Measurements from ENCODE around the gene CDH23. TPM values are rescaled to one million over a fixed set of nuclear protein-coding genes. Genes with fewer than 3 reads are reported as not detected.

The CDH23 gene
- total and polyA plus RNA-seq, 9 of the 15 experiments (the other 6 are each of a cell fraction or from before 2014, with no cell fraction given), result 0.18 to 1.2 (median 0.47) TPM

DNA sequence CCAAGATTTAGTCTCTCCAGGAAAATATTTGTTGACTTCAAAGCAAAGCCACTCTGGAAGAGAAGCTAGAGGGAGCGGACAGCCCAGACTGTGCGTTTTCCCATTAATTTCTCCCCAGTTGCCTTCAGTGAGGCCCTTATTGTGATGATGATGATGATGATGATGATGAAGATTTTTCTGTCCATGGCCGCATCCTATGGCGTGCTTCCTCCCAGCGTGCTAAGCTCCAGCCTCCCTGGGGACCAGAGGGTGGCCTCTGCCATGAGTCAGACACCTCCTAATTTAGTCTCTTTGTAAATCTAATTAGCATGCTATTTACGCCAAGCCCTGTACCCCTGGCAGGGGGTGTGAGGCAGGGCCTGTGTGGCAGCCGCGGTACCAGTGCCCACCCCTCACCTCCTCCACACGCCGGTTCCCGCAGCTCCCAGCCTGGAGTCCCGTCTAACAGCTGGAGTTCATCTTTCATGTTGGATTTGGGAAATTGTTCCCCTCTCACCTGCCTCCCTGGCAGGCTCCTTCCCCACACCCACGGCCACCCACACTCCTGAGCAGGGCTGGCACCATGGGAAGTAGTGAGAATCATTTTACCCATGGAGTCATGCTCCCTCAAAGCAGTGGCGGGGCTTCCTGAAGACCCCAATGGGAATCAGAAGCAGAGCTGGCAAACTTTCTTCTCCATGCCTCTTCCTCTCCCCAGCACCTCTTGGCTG is 230.7 kb downstream of the CDH23 start:
- no peaks in the 10 kb centered on the region for H3K9me3 ChIP-seq (replicated peaks; ENCODE audit: control insufficient read depth, insufficient read depth, low read depth, low read length)
- H3K36me3 ChIP-seq (ENCODE audit: control insufficient read depth, insufficient read depth, low read length), result no peaks in the 10 kb centered on the region
- intact Hi-C loops (cut with micrococcal nuclease) (no loop called here), in situ Hi-C loops (cut with MboI) (no loop called here)
- no peaks in the 10 kb centered on the region for H4K20me1 ChIP-seq (replicated peaks; ENCODE audit: control insufficient read depth, insufficient read depth, low read length)
- H2AFZ ChIP-seq (ENCODE audit: low read depth, low read length), result no peak overlapping the region
- TF ChIP-seq FOXM1 (IDR thresholded peaks at IDR 0.05; ENCODE audit: low read depth), result no peak
- TF ChIP-seq FOXM1 (CRISPR knock-in tag; IDR thresholded peaks at IDR 0.05; ENCODE audit: low read depth), result no peak
- TF ChIP-seq ARNT (IDR thresholded peaks at IDR 0.05), result no peak
- no peak for TF ChIP-seq E2F3 (CRISPR knock-in tag; IDR thresholded peaks at IDR 0.05)
- no peak for TF ChIP-seq MAFG (tag; conservative IDR thresholded peaks at IDR 0.05)
- no peak for TF ChIP-seq FOXK2 (conservative IDR thresholded peaks at IDR 0.05 in 1 of 2, IDR thresholded peaks at IDR 0.05 in 1 of 2; ENCODE audit: low read depth in 2 of 2)
- TF ChIP-seq RBM25 (IDR thresholded peaks at IDR 0.05; ENCODE audit: low read depth, low read length, severe bottlenecking), result no peak
- TF ChIP-seq TAF15 (IDR thresholded peaks at IDR 0.05; ENCODE audit: low read depth, low read length), result no peak
- TF ChIP-seq KAT7 (CRISPR knock-in tag; IDR thresholded peaks at IDR 0.05; ENCODE audit: borderline replicate concordance), result no peak
- TF ChIP-seq NCOA1 (IDR thresholded peaks at IDR 0.05; ENCODE audit: low read depth), result no peak
- TF ChIP-seq ZNF3 (CRISPR knock-in tag; IDR thresholded peaks at IDR 0.05), result no peak
- no peak for TF ChIP-seq EHMT2 (IDR thresholded peaks at IDR 0.05)
- peaks cover 34 to 54% of the 10 kb centered on the region in 2 experiments for H3K4me1 ChIP-seq (replicated peaks in 1 of 2; ENCODE audit: control insufficient read depth in 2 of 2, insufficient read depth in 2 of 2, low read length in 2 of 2)
- BruUV-seq (replicated peaks), result no TSS peak
- ATAC-seq, result no peak
- H3K27ac ChIP-seq (ENCODE audit: extremely low read depth, low read depth, low read length), result no peak overlapping the region
- no peak for FAIRE-seq
- ChIA-PET CTCF (ENCODE audit: low intra/inter-chr PET ratio) (no interaction called here), POLR2A (interaction anchor here (0.5 to 1.6 kb wide), 5 partner anchors 9 to 297 kb away, joined by 3 to 4 read pairs (median 3); no protein-coding TSS in a partner anchor)
- peak overlapping the region in 1 of 2 experiments; percentile 53; a peak in 2 of 4 replicates for H3K9ac ChIP-seq (ENCODE audit: insufficient read depth in 1 of 2, low read depth in 2 of 2, low read length in 2 of 2)
- peaks cover 3% of the 10 kb centered on the region for H3K9me1 ChIP-seq (ENCODE audit: control insufficient read depth, insufficient read depth, low read length)
- H3K4me2 ChIP-seq (ENCODE audit: insufficient read depth, low read length), result no peak overlapping the region
- no peak overlapping the region for H3K4me3 ChIP-seq
- H3K27me3 ChIP-seq (ENCODE audit: control insufficient read depth in 2 of 2, insufficient read depth in 2 of 2, low read length in 2 of 2), result no peaks in the 10 kb centered on the region
- 61% methylated on average over 13 of the region's 14 CpGs for WGBS (ENCODE audit: insufficient coverage, low coverage, missing lambda C conversion rate)
- no peak for DNase-seq (ENCODE audit: extremely low read depth in 1 of 4, low spot score in 3 of 4)
- H3K79me2 ChIP-seq (ENCODE audit: control insufficient read depth, insufficient read depth, low read length), result no peaks in the 10 kb centered on the region
